NCI-H748 (cell line): ENCODE results near the gene P2RX3.

Experiments used
- DNase-seq: peaks from one replicate; lab custom pipeline; 2025; ENCODE audit not compliant: unreplicated experiment; lab: John Stamatoyannopoulos, UW

Gene P2RX3

DNA sequence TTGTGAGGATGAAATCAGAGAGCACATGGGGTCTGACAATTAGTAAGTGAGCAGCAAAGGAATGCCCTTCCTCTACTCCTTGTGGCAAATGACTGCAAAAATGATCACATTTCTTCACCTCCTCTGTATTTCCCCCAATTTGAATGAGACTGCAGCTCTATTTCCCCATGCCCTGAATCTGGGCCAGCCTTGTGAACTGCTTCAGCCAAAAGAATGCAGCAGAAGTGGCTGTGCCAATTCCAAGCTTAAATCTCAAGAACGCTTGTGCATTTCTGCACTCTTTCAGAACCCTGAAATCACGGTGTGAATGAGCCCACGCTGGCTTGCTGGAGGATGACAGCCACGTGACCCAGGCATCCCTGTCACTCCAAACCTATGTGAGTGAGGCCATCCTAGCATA is 78.9 kb downstream of the P2RX3 start:
- no peak for DNase-seq

DNA sequence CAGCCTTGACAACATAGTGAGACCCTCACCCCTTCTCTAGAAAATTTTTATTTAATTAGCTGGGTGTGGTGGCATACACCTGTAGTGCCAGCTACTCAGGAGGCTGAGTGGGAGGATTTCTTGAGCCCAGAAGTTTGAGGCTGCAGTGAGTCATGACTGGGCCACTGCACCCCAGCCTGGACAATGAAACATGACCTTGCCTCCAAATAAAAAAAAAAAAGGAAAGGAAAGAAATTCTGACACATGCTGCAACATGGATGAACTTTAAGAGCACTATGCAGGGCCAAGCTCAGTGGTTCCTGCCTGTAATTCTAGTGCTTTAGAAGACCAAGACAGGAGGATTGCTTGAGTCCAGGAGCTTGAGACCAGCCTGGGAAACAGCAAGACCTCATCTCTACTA is 80.0 kb downstream of the P2RX3 start:
- DNase-seq: no peak

DNA sequence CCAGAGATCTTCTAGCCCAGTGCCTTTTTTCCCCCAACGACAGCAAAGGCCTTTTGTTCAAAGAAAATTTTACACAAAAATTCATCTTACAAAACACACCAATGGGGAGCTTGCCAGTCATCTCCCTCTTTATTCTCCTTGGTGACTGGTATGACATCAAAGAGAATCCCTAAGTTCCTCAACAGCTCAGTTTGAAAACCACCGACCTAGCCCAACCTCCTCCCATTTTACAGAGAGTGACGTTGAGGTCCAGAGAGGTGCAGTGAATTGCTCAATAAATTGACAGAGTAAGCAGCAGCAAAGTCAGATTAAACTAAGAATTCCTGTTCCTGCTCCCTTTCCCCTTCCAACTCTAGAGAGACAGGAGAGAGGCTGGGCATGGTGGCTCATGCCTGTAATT is 81.0 kb downstream of the P2RX3 start:
- no peak for DNase-seq

DNA sequence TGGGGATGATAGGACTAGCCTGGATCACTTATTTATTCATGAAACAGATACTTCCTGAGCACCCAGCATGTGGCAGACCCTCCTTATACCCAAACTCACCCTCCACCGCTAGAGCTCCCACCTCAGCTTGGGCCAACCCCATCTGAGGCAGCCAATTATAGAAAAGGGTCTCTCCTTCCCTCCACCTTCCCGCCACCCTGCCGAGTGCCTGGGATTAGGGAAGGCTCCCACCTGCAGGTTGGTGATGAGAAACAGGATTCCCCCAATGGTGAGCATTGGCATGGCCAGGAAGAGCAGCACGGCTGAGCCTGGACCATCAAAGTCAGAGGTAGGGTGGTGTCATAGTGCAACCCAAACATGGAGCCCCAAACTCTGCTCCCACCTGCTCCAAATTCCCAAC is 82.9 kb downstream of the P2RX3 start:
- no peak for DNase-seq

DNA sequence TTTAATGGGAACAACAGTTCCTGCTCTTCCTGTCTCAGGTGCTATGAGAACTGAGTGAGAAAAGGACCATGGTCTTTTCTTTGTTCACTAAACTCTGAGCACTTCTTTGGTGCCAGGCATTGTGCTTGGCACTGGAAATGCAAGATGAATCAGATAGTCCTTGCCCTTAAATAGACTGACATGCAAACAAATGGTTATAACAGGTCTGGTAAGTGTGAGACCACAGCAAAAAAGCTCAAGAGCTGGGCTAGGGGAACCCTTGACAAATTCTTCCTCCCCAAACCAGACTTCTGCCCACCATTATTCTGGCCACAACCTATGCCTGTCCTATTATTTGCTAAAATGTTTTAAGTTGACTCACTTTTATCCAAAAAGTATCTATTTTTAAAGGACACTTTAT is 83.7 kb downstream of the P2RX3 start:
- DNase-seq: no peak
